ENCODE data around the gene CYSRT1. TPM values are rescaled to one million over a fixed set of nuclear protein-coding genes. Genes with fewer than 3 reads are reported as not detected.
"Not testable (repeated sequence)": the region's sequence is repeated elsewhere in the genome, so short reads cannot be mapped to it uniquely, and the experiment has no call there.

The CYSRT1 gene
- total RNA-seq, 2 donors from 2014 or later: 0.32 to 0.40 TPM

DNA sequence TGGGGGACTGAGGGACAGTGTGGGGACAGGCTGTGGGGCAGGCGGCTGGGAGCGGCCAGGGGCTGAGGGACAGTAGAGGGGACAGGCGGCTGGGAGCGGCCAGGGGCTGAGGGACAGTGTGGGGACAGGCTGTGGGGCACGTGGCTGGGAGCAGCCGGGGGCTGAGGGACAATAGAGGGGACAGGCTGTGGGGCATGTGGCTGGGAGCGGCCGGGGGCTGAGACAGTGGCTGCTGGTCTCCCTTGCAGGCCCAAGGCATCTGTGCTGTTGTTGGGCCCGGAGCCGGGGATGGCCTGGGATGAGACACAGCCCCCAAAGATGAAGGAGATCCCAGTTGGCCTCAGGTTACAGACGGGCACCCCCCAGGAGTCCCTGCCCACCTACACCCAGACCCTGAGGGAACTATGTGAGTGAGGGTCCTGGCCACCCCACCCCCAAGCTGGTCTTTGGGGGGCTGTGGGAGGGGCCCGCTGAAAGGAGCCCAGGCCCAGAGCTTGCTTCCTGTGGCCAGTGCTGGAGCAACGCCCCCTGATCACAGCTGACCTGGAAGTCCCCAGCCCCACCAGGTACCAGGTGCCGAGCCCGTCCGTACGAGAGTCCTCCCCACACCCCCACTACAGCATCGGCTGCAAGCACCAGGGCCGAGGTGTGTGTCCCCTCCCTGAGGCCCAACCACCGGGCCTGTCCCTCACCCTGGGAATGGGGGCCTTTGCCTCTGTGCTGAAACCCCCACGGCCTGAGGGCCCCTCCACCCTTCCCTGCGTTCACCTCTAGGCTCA, 26.7 kb downstream of the CYSRT1 start:
- no peak for ATAC-seq (replicated peaks)
- Mint-ChIP-seq H3K4me1 (peaks cover 4% of the 10 kb centered on the region), H3K36me3 (ENCODE audit: low read depth) (peaks cover 12% of the 10 kb centered on the region), H3K27ac (no peak overlapping the region), H3K27me3 (no peaks in the 10 kb centered on the region), H3K4me3 (no peak overlapping the region), H3K9me3 (no peaks in the 10 kb centered on the region)

DNA sequence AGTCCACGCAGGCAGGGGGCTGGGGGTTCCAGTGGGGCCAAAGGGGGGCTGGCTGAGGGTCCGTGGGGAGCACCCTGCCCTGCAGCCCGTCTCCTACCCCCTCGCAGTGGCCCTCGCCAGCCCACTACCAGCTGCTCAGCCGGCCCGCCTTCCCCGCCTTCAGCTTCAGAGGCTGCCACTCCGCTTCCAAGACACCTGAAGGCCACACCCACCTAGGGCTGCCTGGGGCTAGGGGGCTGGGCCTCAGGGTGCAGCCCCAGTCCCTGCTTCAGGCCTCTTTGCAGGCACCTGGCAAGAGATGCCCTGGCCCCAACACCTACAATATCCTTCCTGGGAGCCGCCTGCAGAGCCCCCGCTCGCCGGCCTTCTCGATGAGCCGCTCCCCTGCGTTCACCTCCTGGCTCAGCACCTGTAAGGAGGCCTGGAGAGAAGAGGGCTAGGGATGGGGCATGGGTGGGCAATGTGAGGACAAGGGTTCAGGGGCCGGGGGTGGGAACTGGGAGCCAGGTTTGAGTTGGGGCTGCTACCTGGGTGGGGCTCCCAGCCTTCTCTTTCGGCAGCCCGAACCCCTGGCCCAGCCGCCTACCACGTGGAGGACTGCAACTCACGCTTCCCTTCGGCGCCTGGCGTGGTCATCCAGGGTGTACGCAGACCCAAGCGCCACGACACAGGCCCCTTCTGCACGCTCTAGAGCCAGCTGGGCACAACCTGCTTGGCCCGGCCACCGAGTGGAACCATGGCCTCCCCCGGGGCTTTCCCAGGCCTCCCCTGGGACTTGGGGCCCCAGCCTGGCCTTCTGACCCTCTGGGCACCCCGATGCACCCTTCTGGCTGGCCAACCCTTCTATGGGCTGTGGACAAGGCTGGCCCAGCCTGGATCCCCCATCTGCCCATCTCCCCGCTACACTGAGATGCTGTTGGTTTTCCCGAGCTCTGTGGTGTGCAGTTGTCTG, 27.9 kb downstream of the CYSRT1 start:
- H3K27me3 Mint-ChIP-seq: no peaks in the 10 kb centered on the region

DNA sequence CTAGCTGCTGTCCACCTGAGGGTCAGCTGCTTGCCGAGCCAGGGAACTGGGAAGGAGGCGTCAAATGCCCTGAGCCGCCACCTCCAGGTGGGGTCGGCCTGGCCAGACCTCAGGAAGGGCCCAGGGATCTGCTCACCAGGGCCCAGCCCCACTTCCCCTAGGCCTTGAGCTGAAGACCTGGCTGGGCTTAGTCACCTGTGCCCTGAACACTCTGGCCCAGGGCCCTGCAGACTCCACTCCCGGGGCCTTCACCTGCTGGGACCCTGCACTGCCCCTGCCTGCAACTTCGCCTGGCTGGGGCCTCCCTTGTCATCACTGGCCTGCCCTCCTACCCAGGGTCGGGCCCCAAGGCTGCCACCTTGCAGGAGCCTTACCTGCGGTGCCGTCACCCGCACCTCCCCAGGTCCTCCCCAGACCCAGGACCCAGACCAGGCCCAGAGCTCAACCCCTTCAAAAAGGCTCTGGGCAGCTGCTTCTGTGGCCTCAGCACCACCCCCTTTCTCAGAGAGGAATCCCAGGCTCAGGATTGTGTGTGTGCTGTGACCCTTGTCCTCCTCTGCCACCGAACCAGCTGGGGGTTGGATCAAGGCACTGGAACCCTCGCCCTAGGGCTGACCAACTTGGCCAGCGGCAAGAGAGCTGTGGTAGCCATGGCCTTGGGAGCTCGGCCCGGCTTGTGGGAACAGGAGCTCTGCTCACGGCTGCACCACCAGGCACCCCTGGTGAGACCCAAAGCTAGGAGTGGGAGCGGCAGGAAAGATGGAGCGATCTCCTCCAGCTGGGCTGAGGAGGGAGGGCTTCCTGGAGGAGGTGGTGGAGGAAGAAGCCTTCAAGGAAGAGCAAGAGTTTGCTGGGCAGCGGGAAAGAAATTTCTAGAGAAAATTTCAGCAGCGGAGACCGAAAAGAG, 29.0 kb downstream of the CYSRT1 start:
- no peaks in the 10 kb centered on the region for H3K9me3 Mint-ChIP-seq
- no peak for ATAC-seq (replicated peaks)
- H3K36me3 Mint-ChIP-seq (ENCODE audit: low read depth): peaks cover 35% of the 10 kb centered on the region
- H3K27ac Mint-ChIP-seq: peak overlapping the region; percentile 76
- H3K4me3 Mint-ChIP-seq: peak overlapping the region; percentile 85
- peaks cover 4% of the 10 kb centered on the region for H3K4me1 Mint-ChIP-seq
- H3K27me3 Mint-ChIP-seq: no peaks in the 10 kb centered on the region

More for the DNA sequence above, 27.9 kb downstream of the CYSRT1 start:
- H3K4me1 Mint-ChIP-seq: peaks cover 4% of the 10 kb centered on the region
- no peak overlapping the region for H3K27ac Mint-ChIP-seq
- no peak overlapping the region for H3K4me3 Mint-ChIP-seq
- H3K36me3 Mint-ChIP-seq (ENCODE audit: low read depth): peaks cover 24% of the 10 kb centered on the region
- ATAC-seq (replicated peaks): no peak
- no peaks in the 10 kb centered on the region for H3K9me3 Mint-ChIP-seq

DNA sequence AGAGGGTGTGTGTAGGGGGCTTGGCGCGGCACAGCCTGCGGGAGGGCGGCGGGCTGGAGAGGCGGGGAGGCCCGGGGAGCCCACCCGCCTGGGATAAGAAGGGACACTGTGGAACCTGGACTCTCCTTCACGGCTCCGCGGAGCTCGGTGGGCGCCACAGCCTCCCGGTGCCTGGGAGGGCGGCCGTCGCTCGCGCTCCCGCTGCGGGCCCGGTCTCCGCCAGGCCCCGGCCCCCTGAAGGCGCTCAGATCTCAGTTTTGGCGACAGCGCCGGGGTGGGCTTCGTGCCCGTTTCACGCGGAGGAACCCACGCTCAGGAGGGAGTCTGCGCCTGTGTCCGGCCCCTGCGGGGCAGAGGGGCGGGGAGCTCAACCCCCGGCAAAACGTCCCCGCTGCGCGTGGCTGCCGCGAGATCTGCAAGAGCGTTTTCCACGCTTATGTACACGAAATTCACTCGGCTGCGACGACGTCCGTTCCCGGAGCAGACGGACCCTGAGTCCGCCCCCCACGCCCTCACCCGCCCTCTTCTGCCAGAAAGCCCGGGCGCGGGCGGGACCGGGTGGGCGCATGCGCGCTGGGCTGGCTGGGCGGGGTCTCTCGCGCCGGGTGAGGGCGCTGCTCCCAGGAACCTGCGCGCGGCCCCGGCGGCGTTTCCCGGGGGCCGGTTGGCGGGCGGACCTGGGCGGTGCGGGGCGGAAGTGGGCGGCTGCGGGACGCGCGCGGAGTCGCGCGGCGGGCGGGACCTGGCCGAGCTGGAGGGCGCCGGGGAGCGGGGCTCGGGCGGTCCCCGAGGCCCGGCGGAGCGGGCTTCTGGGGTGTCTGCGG, 29.9 kb downstream of the CYSRT1 start, which contains the start of gene NELFB:
Gene NELFB (plus strand): TSS at position 704 of the 824 bp plus-strand sequence.
- Mint-ChIP-seq H3K36me3 (ENCODE audit: low read depth) (peaks cover 40% of the 10 kb centered on the region), H3K4me3 (peak within 1 kb of the TSS; percentile 85), H3K27ac (peak within 1 kb of the TSS; percentile 76), H3K9me3 (no peaks in the 10 kb centered on the region), H3K27me3 (no peaks in the 10 kb centered on the region), H3K4me1 (peaks cover 4% of the 10 kb centered on the region)
- peak; percentile 89 for ATAC-seq (replicated peaks)

DNA sequence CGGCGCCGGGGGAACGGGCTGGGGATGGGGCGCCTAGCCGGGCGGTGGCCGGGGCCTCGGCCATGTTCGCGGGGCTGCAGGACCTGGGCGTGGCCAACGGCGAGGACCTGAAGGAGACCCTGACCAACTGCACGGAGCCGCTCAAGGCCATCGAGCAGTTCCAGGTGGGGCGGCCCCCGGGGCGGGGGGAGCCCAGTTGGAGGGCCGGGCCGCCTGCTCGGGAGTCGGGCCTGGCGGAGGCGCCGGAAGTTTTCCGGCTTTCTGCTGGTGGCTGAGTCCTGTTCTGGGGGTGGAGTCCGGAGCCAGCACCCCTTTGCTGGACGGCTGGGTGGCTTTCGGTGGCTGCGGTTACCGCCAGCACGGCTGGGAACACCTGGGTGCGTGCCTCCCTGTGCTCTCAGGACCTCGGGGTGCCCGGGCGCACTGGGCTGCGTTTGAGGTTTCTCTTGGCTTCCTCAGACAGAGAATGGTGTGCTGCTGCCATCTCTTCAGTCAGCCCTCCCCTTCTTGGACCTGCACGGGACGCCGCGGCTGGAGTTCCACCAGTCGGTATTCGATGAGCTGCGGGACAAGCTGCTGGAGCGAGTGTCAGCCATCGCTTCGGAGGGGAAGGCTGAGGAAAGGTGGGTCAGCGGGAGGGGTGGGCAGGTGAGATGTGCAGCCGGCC, 30.6 kb downstream of the CYSRT1 start:
- Mint-ChIP-seq H3K27me3 (no peaks in the 10 kb centered on the region), H3K4me1 (peaks cover 4% of the 10 kb centered on the region), H3K27ac (no peak overlapping the region), H3K36me3 (ENCODE audit: low read depth) (peaks cover 40% of the 10 kb centered on the region), H3K4me3 (peak overlapping the region; percentile 85), H3K9me3 (no peaks in the 10 kb centered on the region)
- ATAC-seq (replicated peaks): no peak

DNA sequence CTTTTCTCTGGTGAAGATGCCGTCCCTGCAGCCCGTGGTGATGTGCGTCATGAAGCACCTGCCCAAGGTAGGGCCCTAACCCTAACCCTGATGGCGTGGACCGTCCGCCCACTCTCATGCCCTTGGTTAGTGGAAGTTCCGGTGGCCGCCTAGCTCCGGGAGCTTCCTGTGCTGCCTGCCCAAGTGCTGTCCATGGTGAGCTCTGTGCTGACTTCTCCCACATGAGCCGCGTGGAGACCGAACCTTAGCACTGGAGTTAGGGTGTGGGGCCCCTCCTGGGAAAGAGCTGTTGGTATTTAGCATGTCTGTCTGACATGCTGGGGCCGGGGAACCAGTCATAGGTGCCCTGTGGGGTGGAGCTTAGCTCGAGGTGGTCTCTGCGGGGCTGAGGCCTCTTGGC, 31.4 kb downstream of the CYSRT1 start:
- peaks cover 40% of the 10 kb centered on the region for H3K36me3 Mint-ChIP-seq (ENCODE audit: low read depth)
- H3K4me3 Mint-ChIP-seq: peak overlapping the region; percentile 85
- H3K4me1 Mint-ChIP-seq: peaks cover 4% of the 10 kb centered on the region
- no peaks in the 10 kb centered on the region for H3K9me3 Mint-ChIP-seq
- H3K27ac Mint-ChIP-seq: no peak overlapping the region
- H3K27me3 Mint-ChIP-seq: no peaks in the 10 kb centered on the region
- no peak for ATAC-seq (replicated peaks)

DNA sequence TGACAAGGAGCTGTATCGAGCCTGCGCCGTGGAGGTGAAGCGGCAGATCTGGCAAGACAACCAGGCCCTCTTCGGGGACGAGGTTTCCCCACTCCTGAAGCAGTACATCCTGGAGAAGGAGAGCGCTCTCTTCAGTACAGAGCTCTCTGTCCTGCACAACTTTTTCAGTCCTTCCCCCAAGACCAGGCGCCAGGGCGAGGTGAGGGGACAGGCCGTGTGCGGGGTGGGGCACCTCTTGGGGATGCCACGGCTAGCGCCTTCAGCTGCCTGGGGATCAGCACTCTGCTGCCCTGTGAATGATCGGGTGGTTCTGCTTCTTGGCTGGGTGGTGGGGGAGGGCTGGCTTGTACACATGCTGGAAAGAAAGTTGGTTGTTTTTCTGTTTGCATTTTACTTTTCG, 31.9 kb downstream of the CYSRT1 start:
- H3K27me3 Mint-ChIP-seq: no peaks in the 10 kb centered on the region
- ATAC-seq (replicated peaks): no peak
- H3K9me3 Mint-ChIP-seq: no peaks in the 10 kb centered on the region
- peaks cover 45% of the 10 kb centered on the region for H3K36me3 Mint-ChIP-seq (ENCODE audit: low read depth)
- no peak overlapping the region for H3K27ac Mint-ChIP-seq
- H3K4me3 Mint-ChIP-seq: peak overlapping the region; percentile 85
- H3K4me1 Mint-ChIP-seq: peaks cover 4% of the 10 kb centered on the region

DNA sequence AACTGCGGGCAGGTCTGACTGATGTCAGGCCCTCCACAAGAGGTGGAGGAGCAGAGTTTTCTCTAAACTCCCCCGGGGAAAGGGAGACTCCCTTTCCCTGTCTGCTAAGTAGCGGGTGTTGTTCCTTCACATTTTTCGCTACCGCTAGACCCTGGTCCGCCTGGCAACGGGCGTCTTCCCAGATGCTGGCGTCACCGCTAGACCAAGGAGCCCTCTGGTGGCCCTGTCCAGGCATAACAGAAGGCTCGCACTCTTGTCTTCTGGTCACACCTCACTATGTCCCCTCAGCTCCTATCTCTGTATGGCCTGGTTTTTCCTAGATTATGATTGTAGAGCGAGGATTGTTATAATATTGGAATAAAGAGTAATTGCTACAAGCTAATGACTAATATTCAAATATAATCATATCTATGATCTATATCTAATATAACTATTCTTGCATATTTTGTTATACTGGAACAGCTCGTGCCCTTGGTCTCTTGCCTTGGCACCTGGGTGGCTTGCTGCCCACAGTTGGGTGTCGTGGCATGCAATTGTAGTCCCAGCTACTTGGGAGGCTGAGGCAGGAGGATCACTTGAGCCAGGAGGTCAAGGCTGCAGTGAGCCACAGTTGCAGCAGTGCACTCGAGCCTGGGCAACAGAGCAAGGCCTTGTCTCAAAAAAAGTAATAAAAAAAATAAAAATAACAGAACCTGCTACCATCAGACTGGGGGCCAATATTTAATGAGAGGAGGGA, 37.4 kb downstream of the CYSRT1 start:
- not testable (repeated sequence) for ATAC-seq (replicated peaks); H3K27me3 Mint-ChIP-seq; H3K4me1 Mint-ChIP-seq; H3K27ac Mint-ChIP-seq; H3K9me3 Mint-ChIP-seq; H3K4me3 Mint-ChIP-seq
- H3K36me3 Mint-ChIP-seq (ENCODE audit: low read depth): peaks cover 58% of the 10 kb centered on the region

DNA sequence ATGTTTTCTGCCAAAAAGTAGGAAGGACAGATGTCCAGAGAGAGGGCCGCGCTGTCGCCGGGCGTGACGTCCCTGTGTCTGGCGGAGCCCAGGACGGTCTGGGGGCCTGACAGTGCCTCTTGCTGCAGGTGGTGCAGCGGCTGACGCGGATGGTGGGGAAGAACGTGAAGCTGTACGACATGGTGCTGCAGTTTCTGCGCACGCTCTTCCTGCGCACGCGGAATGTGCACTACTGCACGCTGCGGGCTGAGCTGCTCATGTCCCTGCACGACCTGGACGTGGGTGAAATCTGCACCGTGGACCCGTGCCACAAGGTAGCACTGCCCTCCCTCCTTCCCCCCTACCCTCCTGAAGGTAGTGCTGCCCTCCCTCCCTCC, 37.9 kb downstream of the CYSRT1 start:
- Mint-ChIP-seq H3K9me3 (no peaks in the 10 kb centered on the region), H3K27me3 (no peaks in the 10 kb centered on the region), H3K4me3 (no peak overlapping the region), H3K4me1 (no peaks in the 10 kb centered on the region), H3K27ac (no peak overlapping the region), H3K36me3 (ENCODE audit: low read depth) (peaks cover 58% of the 10 kb centered on the region)
- no peak for ATAC-seq (replicated peaks)

DNA sequence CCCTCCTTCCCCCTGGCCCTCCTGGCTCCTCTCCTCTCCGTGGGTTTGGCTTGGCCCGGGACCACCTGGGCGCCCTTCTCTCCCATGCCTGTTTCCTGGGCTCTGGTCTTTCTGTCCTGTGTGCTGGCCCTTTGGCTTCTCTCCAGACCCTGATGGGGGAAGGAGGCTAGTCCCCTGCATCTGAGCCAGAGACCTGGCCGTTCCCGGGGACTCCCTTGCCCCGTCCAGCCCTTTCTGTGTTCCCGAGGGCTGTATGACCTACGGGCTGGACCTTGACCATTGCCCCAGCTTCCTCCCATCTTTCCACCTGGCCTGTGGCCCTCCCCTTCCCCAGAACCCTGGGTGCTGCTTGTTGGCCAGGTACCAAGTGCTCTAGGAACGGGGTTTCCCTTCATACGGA, 38.5 kb downstream of the CYSRT1 start:
- ATAC-seq (replicated peaks): no peak
- no peaks in the 10 kb centered on the region for H3K27me3 Mint-ChIP-seq
- H3K9me3 Mint-ChIP-seq: no peaks in the 10 kb centered on the region
- peaks cover 1% of the 10 kb centered on the region for H3K4me1 Mint-ChIP-seq
- peaks cover 58% of the 10 kb centered on the region for H3K36me3 Mint-ChIP-seq (ENCODE audit: low read depth)
- H3K27ac Mint-ChIP-seq: no peak overlapping the region
- H3K4me3 Mint-ChIP-seq: no peak overlapping the region

DNA sequence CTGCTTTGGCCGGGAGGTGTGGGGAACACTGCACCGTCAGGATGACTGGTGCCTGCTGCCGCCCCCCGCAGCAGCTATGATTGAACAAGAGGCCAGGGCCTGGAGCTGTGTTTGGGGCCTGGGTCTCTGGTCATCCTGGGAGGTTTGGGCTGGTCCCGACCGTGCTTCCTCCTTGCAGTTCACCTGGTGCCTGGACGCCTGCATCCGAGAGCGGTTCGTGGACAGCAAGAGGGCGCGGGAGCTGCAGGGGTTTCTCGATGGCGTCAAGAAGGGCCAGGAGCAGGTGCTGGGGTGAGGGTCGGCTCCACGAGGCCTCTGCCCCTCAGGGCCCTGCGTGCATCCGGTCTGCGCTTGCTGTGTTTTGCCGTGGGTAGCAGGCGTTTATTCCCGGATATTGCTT, 39.1 kb downstream of the CYSRT1 start:
- Mint-ChIP-seq H3K36me3 (ENCODE audit: low read depth) (peaks cover 58% of the 10 kb centered on the region), H3K9me3 (no peaks in the 10 kb centered on the region), H3K27me3 (no peaks in the 10 kb centered on the region), H3K4me3 (no peak overlapping the region), H3K4me1 (peaks cover 5% of the 10 kb centered on the region), H3K27ac (no peak overlapping the region)
- no peak for ATAC-seq (replicated peaks)

DNA sequence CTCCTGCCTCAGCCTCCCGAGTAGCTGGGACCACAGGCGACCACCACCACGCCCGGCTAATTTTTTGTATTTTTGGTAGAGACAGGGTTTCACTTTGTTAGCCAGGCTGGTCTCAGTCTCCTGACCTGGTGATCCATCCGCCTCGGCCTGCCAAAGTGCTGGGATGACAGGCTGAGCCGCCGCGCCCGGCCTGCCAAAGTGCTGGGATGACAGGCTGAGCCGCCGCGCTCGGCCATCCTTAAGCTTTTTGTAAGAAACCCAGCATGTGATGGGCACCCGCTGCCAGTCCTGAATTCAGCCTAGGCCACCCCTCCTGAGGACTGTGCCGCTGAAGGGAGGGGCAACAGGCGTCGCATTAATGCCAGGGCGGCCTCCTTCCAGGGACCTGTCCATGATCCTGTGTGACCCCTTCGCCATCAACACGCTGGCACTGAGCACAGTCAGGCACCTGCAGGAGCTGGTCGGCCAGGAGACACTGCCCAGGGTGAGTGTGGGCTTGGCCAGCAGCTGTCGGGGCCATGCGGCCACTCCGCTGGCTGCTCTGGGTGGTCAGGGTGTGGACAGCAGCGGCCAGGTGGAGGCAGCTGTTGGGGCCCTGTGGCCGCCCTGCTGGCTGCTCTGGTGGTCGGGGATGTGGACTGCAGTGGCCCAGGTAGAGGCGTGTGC, 40.7 kb downstream of the CYSRT1 start:
- ATAC-seq (replicated peaks): no peak
- Mint-ChIP-seq H3K36me3 (ENCODE audit: low read depth) (peaks cover 65% of the 10 kb centered on the region), H3K27me3 (no peaks in the 10 kb centered on the region), H3K4me1 (peaks cover 5% of the 10 kb centered on the region), H3K27ac (no peak overlapping the region), H3K9me3 (no peaks in the 10 kb centered on the region), H3K4me3 (no peak overlapping the region)
